Measurements from ENCODE around the gene IGF2BP2.

IGF2BP2 gene

DNA sequence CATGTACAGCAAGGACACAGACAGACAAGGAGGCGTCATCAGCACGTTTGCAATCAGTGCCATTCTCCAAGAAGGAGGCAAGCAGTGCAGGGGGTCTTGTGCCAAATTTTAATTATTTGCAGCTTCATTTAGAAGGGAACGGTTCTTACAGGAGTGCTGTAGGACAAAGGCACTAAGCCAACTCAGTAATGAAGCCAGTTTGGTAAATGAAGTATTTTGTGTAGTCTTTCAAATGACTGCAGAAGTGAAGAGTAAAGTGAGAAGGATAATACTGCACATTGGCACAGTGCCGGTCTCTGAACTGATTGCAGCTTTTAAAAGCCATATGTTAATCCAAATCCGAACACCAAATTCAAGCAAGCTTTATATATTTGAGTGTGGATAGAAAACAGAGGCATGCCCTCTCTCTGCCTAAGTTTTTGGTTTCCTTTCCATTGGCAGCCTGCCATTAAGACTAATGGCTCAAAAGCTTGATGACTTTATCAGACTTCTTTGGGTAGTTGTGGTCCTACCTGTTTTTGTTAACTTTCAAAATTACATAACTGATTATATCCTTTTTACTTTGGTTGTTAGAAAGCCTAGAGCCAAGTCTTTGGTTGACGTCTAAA is 137.5 kb downstream of the IGF2BP2 start:
- ATAC-seq = peak; percentile 55
- TF ChIP-seq PPARA (CRISPR knock-in tag; IDR thresholded peaks at IDR 0.05; ENCODE audit: borderline replicate concordance) (no peak), ZNF70 (CRISPR knock-in tag; IDR thresholded peaks at IDR 0.05) (no peak), POU6F1 (CRISPR knock-in tag; IDR thresholded peaks at IDR 0.05; ENCODE audit: borderline replicate concordance, low read depth) (no peak), ZNF8 (CRISPR knock-in tag; IDR thresholded peaks at IDR 0.05) (no peak), ZFP3 (CRISPR knock-in tag; IDR thresholded peaks at IDR 0.05) (no peak), ESRRG (CRISPR knock-in tag; IDR thresholded peaks at IDR 0.05) (no peak), TOX (CRISPR knock-in tag; IDR thresholded peaks at IDR 0.05; ENCODE audit: borderline replicate concordance) (no peak), OSR1 (CRISPR knock-in tag; IDR thresholded peaks at IDR 0.05) (no peak), RARB (CRISPR knock-in tag; IDR thresholded peaks at IDR 0.05) (no peak), ZC3H10 (CRISPR knock-in tag; IDR thresholded peaks at IDR 0.05) (no peak), ZNF565 (CRISPR knock-in tag; conservative IDR thresholded peaks at IDR 0.05; ENCODE audit: low read depth) (no peak), CSDC2 (CRISPR knock-in tag; IDR thresholded peaks at IDR 0.05) (no peak)
- TF ChIP-seq, protein P1, sequence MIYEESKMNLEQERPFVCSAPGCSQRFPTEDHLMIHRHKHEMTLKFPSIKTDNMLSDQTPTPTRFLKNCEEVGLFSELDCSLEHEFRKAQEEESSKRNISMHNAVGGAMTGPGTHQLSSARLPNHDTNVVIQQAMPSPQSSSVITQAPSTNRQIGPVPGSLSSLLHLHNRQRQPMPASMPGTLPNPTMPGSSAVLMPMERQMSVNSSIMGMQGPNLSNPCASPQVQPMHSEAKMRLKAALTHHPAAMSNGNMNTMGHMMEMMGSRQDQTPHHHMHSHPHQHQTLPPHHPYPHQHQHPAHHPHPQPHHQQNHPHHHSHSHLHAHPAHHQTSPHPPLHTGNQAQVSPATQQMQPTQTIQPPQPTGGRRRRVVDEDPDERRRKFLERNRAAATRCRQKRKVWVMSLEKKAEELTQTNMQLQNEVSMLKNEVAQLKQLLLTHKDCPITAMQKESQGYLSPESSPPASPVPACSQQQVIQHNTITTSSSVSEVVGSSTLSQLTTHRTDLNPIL (CRISPR knock-in tag; IDR thresholded peaks at IDR 0.05; ENCODE audit: low read depth) = no peak
- TF ChIP-seq, protein P2, sequence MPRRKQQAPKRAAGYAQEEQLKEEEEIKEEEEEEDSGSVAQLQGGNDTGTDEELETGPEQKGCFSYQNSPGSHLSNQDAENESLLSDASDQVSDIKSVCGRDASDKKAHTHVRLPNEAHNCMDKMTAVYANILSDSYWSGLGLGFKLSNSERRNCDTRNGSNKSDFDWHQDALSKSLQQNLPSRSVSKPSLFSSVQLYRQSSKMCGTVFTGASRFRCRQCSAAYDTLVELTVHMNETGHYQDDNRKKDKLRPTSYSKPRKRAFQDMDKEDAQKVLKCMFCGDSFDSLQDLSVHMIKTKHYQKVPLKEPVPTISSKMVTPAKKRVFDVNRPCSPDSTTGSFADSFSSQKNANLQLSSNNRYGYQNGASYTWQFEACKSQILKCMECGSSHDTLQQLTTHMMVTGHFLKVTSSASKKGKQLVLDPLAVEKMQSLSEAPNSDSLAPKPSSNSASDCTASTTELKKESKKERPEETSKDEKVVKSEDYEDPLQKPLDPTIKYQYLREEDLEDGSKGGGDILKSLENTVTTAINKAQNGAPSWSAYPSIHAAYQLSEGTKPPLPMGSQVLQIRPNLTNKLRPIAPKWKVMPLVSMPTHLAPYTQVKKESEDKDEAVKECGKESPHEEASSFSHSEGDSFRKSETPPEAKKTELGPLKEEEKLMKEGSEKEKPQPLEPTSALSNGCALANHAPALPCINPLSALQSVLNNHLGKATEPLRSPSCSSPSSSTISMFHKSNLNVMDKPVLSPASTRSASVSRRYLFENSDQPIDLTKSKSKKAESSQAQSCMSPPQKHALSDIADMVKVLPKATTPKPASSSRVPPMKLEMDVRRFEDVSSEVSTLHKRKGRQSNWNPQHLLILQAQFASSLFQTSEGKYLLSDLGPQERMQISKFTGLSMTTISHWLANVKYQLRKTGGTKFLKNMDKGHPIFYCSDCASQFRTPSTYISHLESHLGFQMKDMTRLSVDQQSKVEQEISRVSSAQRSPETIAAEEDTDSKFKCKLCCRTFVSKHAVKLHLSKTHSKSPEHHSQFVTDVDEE (CRISPR knock-in tag; IDR thresholded peaks at IDR 0.05) = no peak

DNA sequence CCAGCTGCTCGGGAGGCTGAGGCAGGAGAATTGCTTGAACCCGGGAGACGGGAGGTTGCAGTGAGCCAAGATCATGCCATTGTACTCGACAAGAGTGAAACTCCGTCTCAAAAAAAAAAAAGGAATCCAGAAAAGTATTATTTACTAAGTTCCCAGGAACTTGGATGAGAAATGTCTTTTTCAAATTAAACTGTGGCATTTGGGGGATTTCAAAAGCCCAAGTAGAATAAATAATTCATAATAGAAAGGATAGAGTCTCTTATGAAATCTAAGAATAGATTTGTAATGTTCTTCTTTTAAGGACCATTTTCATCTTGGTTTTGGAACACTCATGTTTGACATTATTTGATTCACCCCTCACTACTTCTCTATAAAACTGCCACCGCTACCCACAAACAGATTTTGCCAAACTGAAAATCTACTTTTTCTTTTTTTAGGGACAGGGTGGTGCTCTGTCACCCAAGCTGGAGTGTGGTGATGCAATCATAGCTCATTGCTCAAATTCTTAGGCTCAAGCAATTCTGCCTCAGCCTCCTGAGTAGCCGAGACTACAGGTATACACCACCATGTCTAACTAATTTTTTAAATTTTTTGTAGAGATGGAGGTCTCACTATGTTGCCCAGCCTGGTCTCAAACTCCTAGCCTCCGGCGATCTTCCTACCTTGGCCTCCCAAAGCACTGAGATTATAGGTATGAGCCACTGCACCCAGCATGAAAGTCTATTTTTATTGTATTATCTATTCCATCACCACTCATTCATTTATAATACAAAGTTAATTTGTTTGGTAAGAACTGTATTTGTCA is 139.4 kb downstream of the IGF2BP2 start:
- TF ChIP-seq, protein P3, sequence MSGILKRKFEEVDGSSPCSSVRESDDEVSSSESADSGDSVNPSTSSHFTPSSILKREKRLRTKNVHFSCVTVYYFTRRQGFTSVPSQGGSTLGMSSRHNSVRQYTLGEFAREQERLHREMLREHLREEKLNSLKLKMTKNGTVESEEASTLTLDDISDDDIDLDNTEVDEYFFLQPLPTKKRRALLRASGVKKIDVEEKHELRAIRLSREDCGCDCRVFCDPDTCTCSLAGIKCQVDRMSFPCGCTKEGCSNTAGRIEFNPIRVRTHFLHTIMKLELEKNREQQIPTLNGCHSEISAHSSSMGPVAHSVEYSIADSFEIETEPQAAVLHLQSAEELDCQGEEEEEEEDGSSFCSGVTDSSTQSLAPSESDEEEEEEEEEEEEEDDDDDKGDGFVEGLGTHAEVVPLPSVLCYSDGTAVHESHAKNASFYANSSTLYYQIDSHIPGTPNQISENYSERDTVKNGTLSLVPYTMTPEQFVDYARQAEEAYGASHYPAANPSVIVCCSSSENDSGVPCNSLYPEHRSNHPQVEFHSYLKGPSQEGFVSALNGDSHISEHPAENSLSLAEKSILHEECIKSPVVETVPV (CRISPR knock-in tag; IDR thresholded peaks at IDR 0.05) = no peak
- no peak for TF ChIP-seq PATZ1 (CRISPR knock-in tag; IDR thresholded peaks at IDR 0.05; ENCODE audit: borderline replicate concordance)
- no peak for TF ChIP-seq TOX (CRISPR knock-in tag; IDR thresholded peaks at IDR 0.05; ENCODE audit: borderline replicate concordance)
- TF ChIP-seq, protein P2 (CRISPR knock-in tag; IDR thresholded peaks at IDR 0.05) = no peak
- no peak for TF ChIP-seq TCF4 (CRISPR knock-in tag; IDR thresholded peaks at IDR 0.05; ENCODE audit: borderline replicate concordance)
- no peak for TF ChIP-seq PPARA (CRISPR knock-in tag; IDR thresholded peaks at IDR 0.05; ENCODE audit: borderline replicate concordance)
- no peak for TF ChIP-seq ZFP3 (CRISPR knock-in tag; IDR thresholded peaks at IDR 0.05)
- TF ChIP-seq ZNF70 (CRISPR knock-in tag; IDR thresholded peaks at IDR 0.05) = no peak
- no peak for TF ChIP-seq CSDC2 (CRISPR knock-in tag; IDR thresholded peaks at IDR 0.05)
- no peak for ATAC-seq

Data from SK-N-SH treated with all-trans-retinoic acid at 6 μM for 48 hours (cell line).